ENCODE results near the gene EXOSC10.

EXOSC10 gene

GRCh38 chr1:11099310-11100148 is at the start of gene EXOSC10:
EXOSC10 (minus strand) TSS chr1:11099869; CDS start chr1:11099831, 38 bp downstream.
- peak; percentile 95 to 96 for ATAC-seq

- ATAC-seq, result no peak
These were observed 47.6 kb upstream of the EXOSC10 start for GRCh38 chr1:11147197-11147770.

- ATAC-seq, result no peak
These were observed 46.1 kb upstream of the EXOSC10 start for GRCh38 chr1:11145741-11146140.

GRCh38 chr1:11144570-11145256 is 45.0 kb upstream of the EXOSC10 start:
- no peak for ATAC-seq

GRCh38 chr1:11143907-11144306 is 44.2 kb upstream of the EXOSC10 start:
- peak; percentile 41 to 45 for ATAC-seq

GRCh38 chr1:11143401-11143800 is 43.7 kb upstream of the EXOSC10 start:
- ATAC-seq, result no peak

GRCh38 chr1:11142618-11143391 is 43.1 kb upstream of the EXOSC10 start:
- no peak for ATAC-seq

- ATAC-seq, result no peak
These were observed 39.3 kb upstream of the EXOSC10 start for GRCh38 chr1:11138952-11139351.

- no peak for ATAC-seq
These were observed 38.4 kb upstream of the EXOSC10 start for GRCh38 chr1:11138029-11138428.

GRCh38 chr1:11134898-11135266 is 35.2 kb upstream of the EXOSC10 start:
- ATAC-seq, result no peak

- no peak for ATAC-seq
These were observed 34.7 kb upstream of the EXOSC10 start for GRCh38 chr1:11134251-11134897.

- no peak for ATAC-seq
These were observed 33.1 kb upstream of the EXOSC10 start for GRCh38 chr1:11132563-11133293.

GRCh38 chr1:11131816-11132215 is 32.1 kb upstream of the EXOSC10 start:
- no peak for ATAC-seq

GRCh38 chr1:11130406-11130805 is 30.7 kb upstream of the EXOSC10 start:
- ATAC-seq, result no peak

GRCh38 chr1:11129649-11130390 is 30.2 kb upstream of the EXOSC10 start:
- ATAC-seq, result no peak

GRCh38 chr1:11126569-11126968 is 26.9 kb upstream of the EXOSC10 start:
- no peak for ATAC-seq

- ATAC-seq, result no peak
These were observed 26.3 kb upstream of the EXOSC10 start for GRCh38 chr1:11125931-11126330.

- ATAC-seq, result no peak
These were observed 25.3 kb upstream of the EXOSC10 start for GRCh38 chr1:11124965-11125364.

GRCh38 chr1:11116318-11116717 is 16.6 kb upstream of the EXOSC10 start:
- no peak for ATAC-seq

- ATAC-seq, result no peak
These were observed 15.3 kb upstream of the EXOSC10 start for GRCh38 chr1:11114966-11115365.

Data from activated CD4-positive, CD25-positive, alpha-beta regulatory T cell treated with anti-CD3 and anti-CD28 coated beads, Interleukin-2, amount 50 U/mL, for 24 hours (primary cell).